ENCODE measurements around the gene TMEM256. TPM values are rescaled to one million over a fixed set of nuclear protein-coding genes. Genes with fewer than 3 reads are reported as not detected.

Gene TMEM256
- total RNA-seq, 1 donor from 2014 or later: 118 TPM

GRCh38 chr17:7443499-7444485, 39.9 kb upstream of the TMEM256 start:
- no peaks in the 10 kb centered on the region for H3K27me3 ChIP-seq
- no peak overlapping the region for H3K4me3 ChIP-seq
- H3K36me3 ChIP-seq: no peaks in the 10 kb centered on the region
- no peaks in the 10 kb centered on the region for H3K9me3 ChIP-seq
- intact Hi-C loops (cut with DNase I): no loop called here
- H3K4me1 ChIP-seq: peaks cover 47% of the 10 kb centered on the region
- peak overlapping the region; percentile 58 for H3K27ac ChIP-seq
- no peak for DNase-seq (ENCODE audit: extremely low spot score in 2 of 2)
- TF ChIP-seq POLR2AphosphoS5 (IDR thresholded peaks at IDR 0.05; ENCODE audit: insufficient read depth in 1 of 2, low read depth in 1 of 2) (peak in 1 of 2 donors; percentile 28), CTCF (IDR thresholded peaks at IDR 0.05) (no peak)

- intact Hi-C loops (cut with DNase I): no loop called here
- no peak overlapping the region for H3K27ac ChIP-seq
- peaks cover 63% of the 10 kb centered on the region for H3K4me1 ChIP-seq
- no peak for TF ChIP-seq POLR2AphosphoS5 (IDR thresholded peaks at IDR 0.05; ENCODE audit: insufficient read depth in 1 of 2, low read depth in 1 of 2)
- no peak for TF ChIP-seq CTCF (IDR thresholded peaks at IDR 0.05)
- TF ChIP-seq POLR2A (IDR thresholded peaks at IDR 0.05): no peak
- H3K36me3 ChIP-seq: no peaks in the 10 kb centered on the region
- DNase-seq (ENCODE audit: extremely low spot score in 2 of 2): no peak
- no peaks in the 10 kb centered on the region for H3K27me3 ChIP-seq
- no peaks in the 10 kb centered on the region for H3K9me3 ChIP-seq
- H3K4me3 ChIP-seq: no peak overlapping the region
Observed at GRCh38 chr17:7442142-7442541, 38.2 kb upstream of the TMEM256 start.

- H3K27me3 ChIP-seq: no peaks in the 10 kb centered on the region
- H3K36me3 ChIP-seq: no peaks in the 10 kb centered on the region
- peaks cover 70% of the 10 kb centered on the region for H3K4me1 ChIP-seq
- H3K4me3 ChIP-seq: no peak overlapping the region
- no peaks in the 10 kb centered on the region for H3K9me3 ChIP-seq
- no peak for TF ChIP-seq POLR2A (IDR thresholded peaks at IDR 0.05)
- no peak for DNase-seq (ENCODE audit: extremely low spot score in 2 of 2)
- intact Hi-C loops (cut with DNase I): no loop called here
- no peak overlapping the region for H3K27ac ChIP-seq
Observed at GRCh38 chr17:7441266-7441665, 37.4 kb upstream of the TMEM256 start.

GRCh38 chr17:7440834-7441195, 36.9 kb upstream of the TMEM256 start:
- H3K27me3 ChIP-seq: no peaks in the 10 kb centered on the region
- DNase-seq (ENCODE audit: extremely low spot score in 2 of 2): no peak
- peaks cover 70% of the 10 kb centered on the region for H3K4me1 ChIP-seq
- TF ChIP-seq POLR2AphosphoS5 (IDR thresholded peaks at IDR 0.05; ENCODE audit: insufficient read depth in 1 of 2, low read depth in 1 of 2) (no peak), POLR2A (IDR thresholded peaks at IDR 0.05) (no peak), CTCF (IDR thresholded peaks at IDR 0.05) (no peak)
- H3K27ac ChIP-seq: peak overlapping the region; percentile 81
- H3K9me3 ChIP-seq: no peaks in the 10 kb centered on the region
- peak overlapping the region; percentile 46 to 49 for H3K4me3 ChIP-seq
- H3K36me3 ChIP-seq: no peaks in the 10 kb centered on the region
- intact Hi-C loops (cut with DNase I): no loop called here

- no peaks in the 10 kb centered on the region for H3K27me3 ChIP-seq
- DNase-seq (ENCODE audit: extremely low spot score in 2 of 2): no peak
- no peaks in the 10 kb centered on the region for H3K36me3 ChIP-seq
- H3K4me1 ChIP-seq: peaks cover 68% of the 10 kb centered on the region
- intact Hi-C loops (cut with DNase I): no loop called here
- TF ChIP-seq POLR2A (IDR thresholded peaks at IDR 0.05) (no peak), CTCF (IDR thresholded peaks at IDR 0.05) (no peak)
- H3K9me3 ChIP-seq: no peaks in the 10 kb centered on the region
- peak overlapping the region; percentile 81 for H3K27ac ChIP-seq
- H3K4me3 ChIP-seq: peak overlapping the region; percentile 46 to 49
Observed at GRCh38 chr17:7440113-7440833, 36.4 kb upstream of the TMEM256 start.
